ENCODE data around the gene KIF13A.
"Not testable (repeated sequence)": the region's sequence is repeated elsewhere in the genome, so short reads cannot be mapped to it uniquely, and the experiment has no call there.

Gene KIF13A

GRCh38 chr6:17828149-17828548 is 159.3 kb downstream of the KIF13A start:
- H3K4me1 ChIP-seq (ENCODE audit: insufficient read depth, low read length), result no peaks in the 10 kb centered on the region
- H3K27me3 ChIP-seq (ENCODE audit: control insufficient read depth in 1 of 2, insufficient read depth in 2 of 2, low read length in 2 of 2), result no peaks in the 10 kb centered on the region
- H3K27ac ChIP-seq (ENCODE audit: low read depth, low read length), result no peak overlapping the region
- H3K36me3 ChIP-seq (ENCODE audit: insufficient read depth, low read length), result peaks cover 66% of the 10 kb centered on the region
- no peak overlapping the region for H3K4me3 ChIP-seq (ENCODE audit: low read depth in 1 of 2, low read length in 2 of 2)
- H3K9me3 ChIP-seq (ENCODE audit: low read length), result no peaks in the 10 kb centered on the region
- no peak overlapping the region for H3K9ac ChIP-seq (ENCODE audit: low read length)

- no peaks in the 10 kb centered on the region for H3K4me1 ChIP-seq (ENCODE audit: insufficient read depth, low read length)
- H3K9ac ChIP-seq (ENCODE audit: low read length), result no peak overlapping the region
- no peak overlapping the region for H3K4me3 ChIP-seq (ENCODE audit: low read depth in 1 of 2, low read length in 2 of 2)
- no peak overlapping the region for H3K27ac ChIP-seq (ENCODE audit: low read depth, low read length)
- H3K27me3 ChIP-seq (ENCODE audit: control insufficient read depth in 1 of 2, insufficient read depth in 2 of 2, low read length in 2 of 2), result no peaks in the 10 kb centered on the region
- peaks cover 59% of the 10 kb centered on the region for H3K36me3 ChIP-seq (ENCODE audit: insufficient read depth, low read length)
- H3K9me3 ChIP-seq (ENCODE audit: low read length), result no peaks in the 10 kb centered on the region
These were observed 161.1 kb downstream of the KIF13A start for GRCh38 chr6:17826301-17826700.

GRCh38 chr6:17820055-17820454 is 167.4 kb downstream of the KIF13A start:
- H3K9me3 ChIP-seq (ENCODE audit: low read length), result no peaks in the 10 kb centered on the region
- H3K27ac ChIP-seq (ENCODE audit: low read depth, low read length), result no peak overlapping the region
- no peaks in the 10 kb centered on the region for H3K27me3 ChIP-seq (ENCODE audit: control insufficient read depth in 1 of 2, insufficient read depth in 2 of 2, low read length in 2 of 2)
- no peak overlapping the region for H3K4me3 ChIP-seq (ENCODE audit: low read depth in 1 of 2, low read length in 2 of 2)
- H3K4me1 ChIP-seq (ENCODE audit: insufficient read depth, low read length), result no peaks in the 10 kb centered on the region
- no peak overlapping the region for H3K9ac ChIP-seq (ENCODE audit: low read length)
- peaks cover 13% of the 10 kb centered on the region for H3K36me3 ChIP-seq (ENCODE audit: insufficient read depth, low read length)

- Histone ChIP-seq H3K9ac (ENCODE audit: low read length) (no peak overlapping the region), H3K9me3 (ENCODE audit: low read length) (no peaks in the 10 kb centered on the region), H3K27me3 (ENCODE audit: control insufficient read depth in 1 of 2, insufficient read depth in 2 of 2, low read length in 2 of 2) (no peaks in the 10 kb centered on the region), H3K36me3 (ENCODE audit: insufficient read depth, low read length) (peaks cover 13% of the 10 kb centered on the region), H3K27ac (ENCODE audit: low read depth, low read length) (no peak overlapping the region), H3K4me1 (ENCODE audit: insufficient read depth, low read length) (no peaks in the 10 kb centered on the region), H3K4me3 (ENCODE audit: low read depth in 1 of 2, low read length in 2 of 2) (no peak overlapping the region)
These were observed 169.7 kb downstream of the KIF13A start for GRCh38 chr6:17817763-17818162.

DNA sequence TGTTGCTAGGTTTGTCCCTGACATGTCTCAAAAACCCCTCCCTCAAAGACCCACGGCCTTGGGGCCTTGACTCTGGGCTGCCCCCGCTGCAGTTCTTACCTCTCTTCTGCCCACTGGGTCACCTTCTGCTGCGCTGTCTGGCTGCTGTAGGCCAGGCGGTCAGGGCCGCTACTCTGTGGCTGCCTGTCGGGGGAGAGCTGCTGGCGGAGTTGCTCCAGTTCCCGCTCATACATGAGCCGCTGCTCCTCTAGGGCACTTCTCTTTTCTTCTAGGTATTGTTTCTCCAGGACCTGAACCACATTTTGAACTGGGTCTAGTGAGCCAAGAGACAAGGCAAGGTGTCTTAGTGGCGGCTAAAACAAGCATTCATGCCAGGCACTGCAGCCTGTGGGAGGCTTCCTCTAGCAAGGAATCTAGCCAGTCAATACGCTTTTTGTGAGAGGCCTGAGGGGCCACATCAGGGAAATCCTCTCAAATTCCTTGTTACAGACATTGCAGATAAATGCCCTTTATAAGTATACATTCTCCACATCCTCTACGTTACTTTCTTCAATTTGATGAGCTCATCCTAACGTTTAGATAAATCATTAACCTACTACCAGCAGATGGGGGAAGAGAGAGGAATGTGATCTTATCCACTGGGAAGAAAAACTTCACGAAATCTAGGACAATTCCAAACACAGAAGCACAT is 170.4 kb downstream of the KIF13A start:
- H3K9ac ChIP-seq (ENCODE audit: low read length), result no peak overlapping the region
- no peaks in the 10 kb centered on the region for H3K4me1 ChIP-seq (ENCODE audit: insufficient read depth, low read length)
- no peaks in the 10 kb centered on the region for H3K9me3 ChIP-seq (ENCODE audit: low read length)
- no peaks in the 10 kb centered on the region for H3K27me3 ChIP-seq (ENCODE audit: control insufficient read depth in 1 of 2, insufficient read depth in 2 of 2, low read length in 2 of 2)
- no peak overlapping the region for H3K27ac ChIP-seq (ENCODE audit: low read depth, low read length)
- H3K4me3 ChIP-seq (ENCODE audit: low read depth in 1 of 2, low read length in 2 of 2), result no peak overlapping the region
- peaks cover 17% of the 10 kb centered on the region for H3K36me3 ChIP-seq (ENCODE audit: insufficient read depth, low read length)

GRCh38 chr6:17813542-17813941 is 173.9 kb downstream of the KIF13A start:
- Histone ChIP-seq H3K27me3 (ENCODE audit: control insufficient read depth in 1 of 2, insufficient read depth in 2 of 2, low read length in 2 of 2) (no peaks in the 10 kb centered on the region), H3K4me3 (ENCODE audit: low read depth in 1 of 2, low read length in 2 of 2) (no peak overlapping the region), H3K9me3 (ENCODE audit: low read length) (no peaks in the 10 kb centered on the region), H3K4me1 (ENCODE audit: insufficient read depth, low read length) (no peaks in the 10 kb centered on the region), H3K27ac (ENCODE audit: low read depth, low read length) (no peak overlapping the region), H3K9ac (ENCODE audit: low read length) (no peak overlapping the region), H3K36me3 (ENCODE audit: insufficient read depth, low read length) (peaks cover 27% of the 10 kb centered on the region)

GRCh38 chr6:17812311-17812710 is 175.1 kb downstream of the KIF13A start:
- Histone ChIP-seq H3K36me3 (ENCODE audit: insufficient read depth, low read length) (peaks cover 37% of the 10 kb centered on the region), H3K27ac (ENCODE audit: low read depth, low read length) (no peak overlapping the region), H3K9me3 (ENCODE audit: low read length) (no peaks in the 10 kb centered on the region), H3K27me3 (ENCODE audit: control insufficient read depth in 1 of 2, insufficient read depth in 2 of 2, low read length in 2 of 2) (no peaks in the 10 kb centered on the region), H3K9ac (ENCODE audit: low read length) (no peak overlapping the region), H3K4me3 (ENCODE audit: low read depth in 1 of 2, low read length in 2 of 2) (no peak overlapping the region), H3K4me1 (ENCODE audit: insufficient read depth, low read length) (no peaks in the 10 kb centered on the region)

GRCh38 chr6:17808609-17809008 is 178.8 kb downstream of the KIF13A start:
- Histone ChIP-seq H3K4me3 (ENCODE audit: low read depth in 1 of 2, low read length in 2 of 2) (no peak overlapping the region), H3K9me3 (ENCODE audit: low read length) (no peaks in the 10 kb centered on the region), H3K27ac (ENCODE audit: low read depth, low read length) (no peak overlapping the region), H3K9ac (ENCODE audit: low read length) (no peak overlapping the region), H3K27me3 (ENCODE audit: control insufficient read depth in 1 of 2, insufficient read depth in 2 of 2, low read length in 2 of 2) (no peaks in the 10 kb centered on the region), H3K36me3 (ENCODE audit: insufficient read depth, low read length) (peaks cover 33% of the 10 kb centered on the region), H3K4me1 (ENCODE audit: insufficient read depth, low read length) (no peaks in the 10 kb centered on the region)

- not testable (repeated sequence) for H3K9ac ChIP-seq (ENCODE audit: low read length); H3K27ac ChIP-seq (ENCODE audit: low read depth, low read length); H3K9me3 ChIP-seq (ENCODE audit: low read length); H3K4me3 ChIP-seq (ENCODE audit: low read depth in 1 of 2, low read length in 2 of 2); H3K27me3 ChIP-seq (ENCODE audit: control insufficient read depth in 1 of 2, insufficient read depth in 2 of 2, low read length in 2 of 2); H3K4me1 ChIP-seq (ENCODE audit: insufficient read depth, low read length)
- peaks cover 37% of the 10 kb centered on the region for H3K36me3 ChIP-seq (ENCODE audit: insufficient read depth, low read length)
These were observed 180.0 kb downstream of the KIF13A start for GRCh38 chr6:17807431-17807830.

GRCh38 chr6:17803409-17803808 is 184.0 kb downstream of the KIF13A start:
- no peaks in the 10 kb centered on the region for H3K4me1 ChIP-seq (ENCODE audit: insufficient read depth, low read length)

DNA sequence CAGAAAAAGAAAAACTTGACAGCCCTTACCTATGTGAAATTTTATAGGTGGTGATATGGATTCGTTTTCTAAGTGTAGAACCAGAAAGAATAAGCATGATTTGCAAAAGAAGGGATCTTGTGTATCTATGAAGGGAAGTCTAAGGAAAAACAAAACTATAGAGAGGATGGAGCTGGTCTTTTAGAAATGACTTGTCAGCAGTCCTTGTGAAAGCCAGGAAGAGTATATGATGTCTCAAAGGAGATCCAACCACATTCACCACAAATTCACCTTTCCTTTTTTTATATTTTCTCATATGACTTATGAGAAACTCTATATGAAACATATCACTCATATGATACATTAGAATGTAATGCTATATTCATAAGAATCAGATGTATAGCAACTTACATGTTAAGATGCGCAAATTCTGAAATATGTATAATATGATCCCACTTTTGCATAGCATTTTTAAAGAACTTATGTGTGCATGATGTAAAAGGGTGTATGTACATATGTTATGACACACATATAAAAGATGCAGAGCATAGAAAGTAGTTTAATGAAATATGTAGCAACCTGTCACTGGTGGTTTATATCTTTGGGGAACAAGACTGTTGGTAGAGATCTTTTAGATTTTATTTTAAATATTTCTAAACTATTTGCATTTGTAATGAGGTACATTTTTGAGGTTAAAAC is 188.8 kb downstream of the KIF13A start:
- H3K9me3 ChIP-seq (ENCODE audit: low read length), result no peaks in the 10 kb centered on the region
- H3K9ac ChIP-seq (ENCODE audit: low read length), result no peak overlapping the region
- H3K27ac ChIP-seq (ENCODE audit: low read depth, low read length), result no peak overlapping the region
- H3K4me1 ChIP-seq (ENCODE audit: insufficient read depth, low read length), result no peaks in the 10 kb centered on the region
- H3K4me3 ChIP-seq (ENCODE audit: low read depth in 1 of 2, low read length in 2 of 2), result no peak overlapping the region
- H3K36me3 ChIP-seq (ENCODE audit: insufficient read depth, low read length), result peaks cover 65% of the 10 kb centered on the region
- no peaks in the 10 kb centered on the region for H3K27me3 ChIP-seq (ENCODE audit: control insufficient read depth in 1 of 2, insufficient read depth in 2 of 2, low read length in 2 of 2)

More at GRCh38 chr6:17803409-17803808, 184.0 kb downstream of the KIF13A start:
- Histone ChIP-seq H3K27ac (ENCODE audit: low read depth, low read length) (no peak overlapping the region), H3K4me3 (ENCODE audit: low read depth in 1 of 2, low read length in 2 of 2) (no peak overlapping the region), H3K27me3 (ENCODE audit: control insufficient read depth in 1 of 2, insufficient read depth in 2 of 2, low read length in 2 of 2) (no peaks in the 10 kb centered on the region), H3K9me3 (ENCODE audit: low read length) (no peaks in the 10 kb centered on the region), H3K9ac (ENCODE audit: low read length) (no peak overlapping the region), H3K36me3 (ENCODE audit: insufficient read depth, low read length) (peaks cover 54% of the 10 kb centered on the region)

DNA sequence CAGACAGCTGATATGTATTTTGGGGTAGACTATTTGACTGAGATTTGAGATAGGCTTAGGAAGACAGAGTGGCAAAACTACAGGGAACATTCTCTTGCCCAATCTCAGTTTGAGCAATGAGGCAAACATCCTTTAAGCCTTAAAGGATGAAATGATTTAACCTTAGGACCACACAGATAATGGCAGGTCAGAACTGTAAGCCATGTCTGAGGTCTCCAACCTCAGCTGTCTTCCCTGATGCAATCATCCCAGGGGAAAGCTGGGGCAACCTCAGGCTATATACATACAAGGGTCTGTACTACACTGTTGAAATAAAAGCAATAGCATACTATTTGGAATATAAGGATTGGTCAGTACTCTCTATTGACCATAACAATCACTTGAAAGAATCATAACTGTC is 196.9 kb downstream of the KIF13A start:
- H3K27me3 ChIP-seq (ENCODE audit: control insufficient read depth in 1 of 2, insufficient read depth in 2 of 2, low read length in 2 of 2), result no peaks in the 10 kb centered on the region
- no peaks in the 10 kb centered on the region for H3K9me3 ChIP-seq (ENCODE audit: low read length)
- no peak overlapping the region for H3K27ac ChIP-seq (ENCODE audit: low read depth, low read length)
- no peak overlapping the region for H3K9ac ChIP-seq (ENCODE audit: low read length)
- H3K4me3 ChIP-seq (ENCODE audit: low read depth in 1 of 2, low read length in 2 of 2), result no peak overlapping the region
- peaks cover 45% of the 10 kb centered on the region for H3K36me3 ChIP-seq (ENCODE audit: insufficient read depth, low read length)
- no peaks in the 10 kb centered on the region for H3K4me1 ChIP-seq (ENCODE audit: insufficient read depth, low read length)
